H1 (cell line): ENCODE data around the gene CASZ1. TPM values are rescaled to one million over a fixed set of nuclear protein-coding genes. Genes with fewer than 3 reads are reported as not detected.

Experiments used
- CTCF ChIA-PET: fragments of 300-600 bp; sonication (Branson Sonifier 250); formaldehyde crosslinking; loops from one replicate; lab custom pipeline; 2021; ENCODE audit not compliant: partially characterized antibody; lab: Charles Lee
- POLR2A ChIA-PET: fragments of 300-600 bp; sonication (Branson Sonifier 250); formaldehyde crosslinking; loops from one replicate; lab custom pipeline; 2021; ENCODE audit warnings: inconsistent platforms; ENCODE audit not compliant: partially characterized antibody; lab: Charles Lee
- DNase-seq, 2 experiments: peaks; one replicate each; pipeline versions ENCODE4 v3.0.0 to v3.0.0-alpha.2; 2010 to 2022; ENCODE audit warnings: low spot score in 2 of 2, low read depth in 1 of 2, mixed read lengths in 1 of 2
- FAIRE-seq: peaks from 2 replicates; lab custom pipeline; 2011; peaks lifted over from hg19 to GRCh38; lab: Jason Lieb, UNC
- H2AFZ ChIP-seq: 2 replicates; pipeline ENCODE4 v1.8.1; 2012; ENCODE audit warnings: low read length, inconsistent platforms
- H2AK5ac ChIP-seq: 2 replicates; pipeline ENCODE4 v1.6.1; 2013; ENCODE audit warnings: low read depth, low read length
- H2BK120ac ChIP-seq: replicated peaks from 2 replicates; pipeline ENCODE3; 2013; ENCODE audit warnings: low read depth, low read length, inconsistent platforms
- H2BK12ac ChIP-seq: 2 replicates; pipeline ENCODE4 v1.6.1; 2013; ENCODE audit warnings: low read depth, low read length
- H2BK15ac ChIP-seq: 2 replicates; pipeline ENCODE4 v1.6.1; 2013; ENCODE audit warnings: low read length
- H2BK20ac ChIP-seq: 2 replicates; pipeline ENCODE4 v1.6.1; 2013; ENCODE audit warnings: low read length
- H2BK5ac ChIP-seq: 2 replicates; pipeline ENCODE4 v1.6.1; 2013; ENCODE audit warnings: low read depth, low read length
- H3K14ac ChIP-seq: 2 replicates; pipeline ENCODE4 v1.6.1; 2013; ENCODE audit warnings: inconsistent platforms; ENCODE audit not compliant: insufficient read length
- H3K18ac ChIP-seq: 2 replicates; pipeline ENCODE4 v1.6.1; 2013; ENCODE audit warnings: low read length; ENCODE audit errors: extremely low read depth
- H3K23ac ChIP-seq: 2 replicates; pipeline ENCODE4 v1.6.1; 2013; ENCODE audit warnings: inconsistent platforms; ENCODE audit not compliant: insufficient read length
- H3K23me2 ChIP-seq: 2 replicates; pipeline ENCODE4 v1.6.1; 2013; ENCODE audit warnings: low read depth, low read length
- H3K27ac ChIP-seq: 2 replicates; pipeline ENCODE4 v1.6.1; 2011; ENCODE audit warnings: low read depth, low read length, inconsistent platforms
- H3K27me3 ChIP-seq, 4 experiments: replicated peaks in 1 of 4; 1 replicate in 1 of 4; 2 replicates in 3 of 4; pipeline versions ENCODE4 v1.6.1 to v1.8.1; 2011 to 2013; ENCODE audit warnings: low read length in 3 of 4, mild to moderate bottlenecking in 3 of 4, inconsistent platforms in 2 of 4, mixed read lengths in 2 of 4, moderate library complexity in 1 of 4; ENCODE audit not compliant: control insufficient read depth in 3 of 4, insufficient read depth in 3 of 4; ENCODE audit errors: extremely low read depth in 1 of 4
- H3K36me3 ChIP-seq, 4 experiments: 2 replicates each; pipeline versions ENCODE4 v1.6.1 to v1.8.1; 2011 to 2013; ENCODE audit warnings: mild to moderate bottlenecking in 4 of 4, low read length in 3 of 4, moderate library complexity in 2 of 4, control low read depth in 1 of 4, inconsistent platforms in 1 of 4; ENCODE audit not compliant: insufficient read depth in 4 of 4, control insufficient read depth in 2 of 4
- H3K4ac ChIP-seq: replicated peaks from 2 replicates; pipeline ENCODE3; 2013; ENCODE audit warnings: low read length, low read depth, mixed read lengths, inconsistent platforms; ENCODE audit not compliant: insufficient read length
- H3K4me1 ChIP-seq, 4 experiments: replicated peaks in 1 of 4; 1 replicate in 1 of 4; 2 replicates in 3 of 4; pipeline versions ENCODE4 v1.6.1 to v1.8.1; 2011 to 2013; ENCODE audit warnings: low read length in 3 of 4, inconsistent platforms in 2 of 4, mixed read lengths in 1 of 4; ENCODE audit not compliant: insufficient read depth in 4 of 4, control insufficient read depth in 3 of 4
- H3K4me2 ChIP-seq, 2 experiments: 2 replicates each; pipeline versions ENCODE4 v1.6.1 to v1.8.1; 2011 to 2013; ENCODE audit warnings: low read depth in 2 of 2, low read length in 2 of 2, control low read depth in 1 of 2, inconsistent platforms in 1 of 2, mild to moderate bottlenecking in 1 of 2; ENCODE audit not compliant: insufficient read depth in 1 of 2
- H3K4me3 ChIP-seq, 4 experiments: fragments of 200-600, 300-600 bp in 1 of 4; sonication (generic), shearing (Covaris generic), sonication (Bioruptor Twin) in 1 of 4; 2 replicates each; pipeline versions ENCODE4 v1.5.1 to v1.8.1; 2011 to 2016; ENCODE audit warnings: low read length in 4 of 4, low read depth in 3 of 4, control low read depth in 2 of 4, inconsistent platforms in 2 of 4, mild to moderate bottlenecking in 2 of 4, mixed read lengths in 1 of 4, moderate library complexity in 1 of 4; ENCODE audit not compliant: insufficient read depth in 2 of 4; ENCODE audit errors: extremely low read depth in 1 of 4
- H3K56ac ChIP-seq: replicated peaks from 2 replicates; pipeline ENCODE3; 2013; ENCODE audit warnings: low read depth, mild to moderate bottlenecking, mixed read lengths, low read length, inconsistent platforms; ENCODE audit not compliant: insufficient read length
- H3K79me1 ChIP-seq: 2 replicates; pipeline ENCODE4 v1.6.1; 2013; ENCODE audit warnings: low read depth, low read length, control low read depth
- H3K79me2 ChIP-seq, 2 experiments: 2 replicates each; pipeline versions ENCODE4 v1.6.1 to v1.8.1; 2012 to 2013; ENCODE audit warnings: low read length in 2 of 2, mild to moderate bottlenecking in 2 of 2, inconsistent platforms in 1 of 2; ENCODE audit not compliant: insufficient read depth in 2 of 2, control insufficient read depth in 1 of 2
- H3K9ac ChIP-seq, 4 experiments: replicated peaks in 1 of 4; 1 replicate in 1 of 4; 2 replicates in 3 of 4; pipeline versions ENCODE4 v1.6.1 to v1.8.1; 2011 to 2013; ENCODE audit warnings: low read depth in 3 of 4, low read length in 3 of 4, control low read depth in 2 of 4, mild to moderate bottlenecking in 2 of 4, moderate library complexity in 2 of 4, inconsistent platforms in 1 of 4; ENCODE audit errors: extremely low read depth in 1 of 4
- H3K9me3 ChIP-seq, 2 experiments: 2 replicates each; pipeline versions ENCODE4 v1.6.1 to v1.8.1; 2012 to 2013; ENCODE audit warnings: mild to moderate bottlenecking in 2 of 2, moderate library complexity in 2 of 2, control low read depth in 1 of 2, inconsistent platforms in 1 of 2, low read depth in 1 of 2, low read length in 1 of 2, mixed read lengths in 1 of 2; ENCODE audit not compliant: insufficient read depth in 2 of 2
- H4K20me1 ChIP-seq, 2 experiments: replicated peaks in 1 of 2; 2 replicates each; pipeline versions ENCODE3 to v1.8.1; 2011 to 2013; ENCODE audit warnings: inconsistent platforms in 2 of 2, low read length in 2 of 2, mild to moderate bottlenecking in 1 of 2; ENCODE audit not compliant: insufficient read depth in 2 of 2, control insufficient read depth in 1 of 2
- H4K5ac ChIP-seq: 2 replicates; pipeline ENCODE4 v1.6.1; 2013; ENCODE audit warnings: low read length, low read depth, mixed read lengths, inconsistent platforms; ENCODE audit not compliant: insufficient read length
- H4K8ac ChIP-seq: 2 replicates; pipeline ENCODE4 v1.8.0; 2013; ENCODE audit warnings: mild to moderate bottlenecking, moderate library complexity, low read length, inconsistent platforms; ENCODE audit not compliant: insufficient read depth; ENCODE audit errors: extremely low read depth
- H4K91ac ChIP-seq: replicated peaks from 2 replicates; pipeline ENCODE3; 2013; ENCODE audit warnings: low read length, mixed read lengths, inconsistent platforms; ENCODE audit not compliant: insufficient read length
- CTCF ChIP-seq, 3 experiments: IDR thresholded peaks; 1 replicate in 2 of 3; 2 replicates in 1 of 3; pipeline versions ENCODE4 v1.5.1 to v1.6.1; 2011; ENCODE audit warnings: low read length in 3 of 3, mild to moderate bottlenecking in 3 of 3, inconsistent platforms in 2 of 3, low read depth in 1 of 3, moderate library complexity in 1 of 3; ENCODE audit not compliant: insufficient read depth in 1 of 3; ENCODE audit errors: control extremely low read depth in 1 of 3
- KDM5A ChIP-seq: fragments of 200-600 bp; IDR thresholded peaks from 2 replicates; pipeline ENCODE4 v1.7.1; 2012; ENCODE audit warnings: mild to moderate bottlenecking, low read length, inconsistent platforms, mixed read lengths
- POU5F1 ChIP-seq: IDR thresholded peaks from 2 replicates; pipeline ENCODE4 v1.6.1; 2011; ENCODE audit warnings: low read depth, mild to moderate bottlenecking, low read length, moderate library complexity
- RBBP5 ChIP-seq: IDR thresholded peaks from 2 replicates; pipeline ENCODE4 v1.7.1; 2012; ENCODE audit warnings: low read depth, mild to moderate bottlenecking, inconsistent platforms, low read length, moderate library complexity, borderline replicate concordance
- SP4 ChIP-seq: IDR thresholded peaks from 2 replicates; pipeline ENCODE4 v1.6.1; 2012; ENCODE audit warnings: low read length, inconsistent platforms
- TBP ChIP-seq: IDR thresholded peaks from 2 replicates; pipeline ENCODE4 v1.6.1; 2011; ENCODE audit warnings: low read depth, low read length, improper control_type of control experiment
- YY1 ChIP-seq: IDR thresholded peaks from 2 replicates; pipeline ENCODE4 v1.6.1; 2011; ENCODE audit warnings: low read depth, mild to moderate bottlenecking, low read length
- ZNF274 ChIP-seq: IDR thresholded peaks from 2 replicates; pipeline ENCODE4 v1.7.0; 2012; ENCODE audit warnings: low read length, borderline replicate concordance; ENCODE audit errors: extremely low read depth
- WGBS, 2 experiments: shearing (Covaris generic) in 1 of 2; methylation state at CpG; one replicate each; pipeline versions ENCODE4 v1.1.6 to v1.1.7; 2013 to 2015; ENCODE audit warnings: low lambda C conversion rate in 2 of 2, mixed read lengths in 2 of 2, inconsistent platforms in 1 of 2, low coverage in 1 of 2, missing lambda C conversion rate in 1 of 2; ENCODE audit not compliant: insufficient replicate concordance in 2 of 2, insufficient coverage in 1 of 2, insufficient read length in 1 of 2; ENCODE audit errors: extremely low coverage in 1 of 2, missing lambda C conversion rate in 1 of 2; 5-methylcytosine and 5-hydroxymethylcytosine counted together
- polyA plus RNA-seq, 7 experiments: library from polyadenylated mRNA; depleted of rRNA in 3 of 7; stranded (reverse) in 5 of 7; unstranded in 2 of 7; fragments of >200 nt in 5 of 7; fragments of 200-250 nt in 2 of 7; gene quantifications; 1 replicate in 5 of 7; 2 replicates in 1 of 7; 4 replicates in 1 of 7; pipeline versions ENCODE4 v1.2.1 to v1.2.3, GENCODE V29; 2011 to 2013; ENCODE audit warnings: missing spikeins in 2 of 7, mixed read lengths in 2 of 7
- total RNA-seq: library from RNA; stranded (reverse); fragmentation: NEBNext Ultra II Directional; extraction: Animal tissue kit (Norgen Biotek cat#: 25700); gene quantifications from 2 replicates; pipeline ENCODE4 v1.2.1, GENCODE V29; 2021

The CASZ1 gene
- total and polyA plus RNA-seq, 2 of the 8 experiments (the other 6 are each of a cell fraction or from before 2014, with no cell fraction given) = 4.4 to 7.7 TPM

DNA sequence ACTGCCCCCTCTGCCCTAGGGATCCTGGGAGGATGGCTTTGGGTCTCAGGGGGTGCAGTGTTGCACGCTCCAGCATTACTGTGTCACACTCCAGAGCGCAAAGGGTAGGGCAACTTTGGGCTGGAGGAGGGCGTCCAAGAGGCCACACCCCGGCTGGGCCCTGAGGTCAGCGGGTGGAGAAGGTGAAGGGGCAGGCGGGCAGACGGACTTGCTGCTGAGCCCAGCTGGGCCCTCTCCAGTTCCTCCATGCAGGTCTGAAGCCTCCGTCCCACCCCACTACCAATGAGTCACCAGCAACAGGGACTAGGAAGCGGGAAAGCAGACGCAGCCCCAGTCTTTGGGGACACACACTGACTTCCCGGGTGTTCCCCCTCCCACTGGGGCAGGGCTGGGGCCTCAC lies 116.0 kb downstream of the CASZ1 start:
- 0 out of 2 replicates have a peak overlapping the region, but pooled peaks have one; percentile 43 for H2BK20ac ChIP-seq
- H2AFZ ChIP-seq = no peak overlapping the region
- H3K79me1 ChIP-seq = no peaks in the 10 kb centered on the region
- no peaks in the 10 kb centered on the region for H3K27me3 ChIP-seq
- WGBS, 2 experiments = 85% methylated on average over 8 of the region's 11 CpGs; no CpG with 5 or more reads in 1 of the 2 experiments
- no peak overlapping the region; a peak in 1 of 4 replicates for H3K4me2 ChIP-seq
- peak overlapping the region; percentile 48; the same call in 1 of the 2 replicates for H2AK5ac ChIP-seq
- peak overlapping the region; percentile 92; the same call in 1 of the 2 replicates for H2BK15ac ChIP-seq
- no peak overlapping the region for H3K14ac ChIP-seq
- no peaks in the 10 kb centered on the region for H3K9me3 ChIP-seq
- 0 out of 8 replicates have a peak, but pooled peaks cover 0 to 2% (median 0%) of the 10 kb centered on the region in 4 experiments for H3K36me3 ChIP-seq
- H3K4me1 ChIP-seq = peaks cover 11 to 51% (median 39%) of the 10 kb centered on the region in 4 experiments
- H3K56ac ChIP-seq = no peak overlapping the region
- H2BK120ac ChIP-seq = no peak overlapping the region
- no peak overlapping the region for H3K27ac ChIP-seq
- H2BK12ac ChIP-seq = peak overlapping the region; percentile 90; the same call in 1 of the 2 replicates
- no peak for FAIRE-seq
- H4K5ac ChIP-seq = no peak overlapping the region
- H3K9ac ChIP-seq = no peak overlapping the region
- peak overlapping the region; percentile 71 for H4K91ac ChIP-seq
- POLR2A ChIA-PET = interaction anchor here (1.2 kb wide), 1 partner anchor 8 kb away, joined by 5 read pairs; no protein-coding TSS in a partner anchor
- H3K18ac ChIP-seq = peak overlapping the region; percentile 15; the same call in 1 of the 2 replicates
- no peak overlapping the region for H3K23ac ChIP-seq
- no peaks in the 10 kb centered on the region for H3K23me2 ChIP-seq
- peak overlapping the region; percentile 66; the same call in 1 of the 2 replicates for H2BK5ac ChIP-seq
- no peak for DNase-seq
- CTCF ChIA-PET = interaction anchor here (1.1 to 3.3 kb wide), 4 partner anchors 11 to 230 kb away, joined by 3 to 20 read pairs (median 6); no protein-coding TSS in a partner anchor
- no peak overlapping the region for H4K8ac ChIP-seq
- peak overlapping the region; percentile 40 for H3K4ac ChIP-seq
- H4K20me1 ChIP-seq = peaks cover 0 to 2% of the 10 kb centered on the region in 2 experiments
- no peak overlapping the region for H3K4me3 ChIP-seq
- no peaks in the 10 kb centered on the region for H3K79me2 ChIP-seq
- no peak for TF ChIP-seq CTCF (IDR thresholded peaks at IDR 0.05; ENCODE audit: control extremely low read depth in 1 of 3, insufficient read depth in 1 of 3, low read depth in 1 of 3, low read length in 3 of 3)
- no peak for TF ChIP-seq SP4
- TF ChIP-seq KDM5A = no peak
- no peak for TF ChIP-seq POU5F1
- TF ChIP-seq ZNF274 = no peak
- no peak for TF ChIP-seq YY1
- no peak for TF ChIP-seq TBP
- no peak for TF ChIP-seq RBBP5
